Activated CD8-positive, alpha-beta T cell treated with anti-CD3 and anti-CD28 coated beads for 36 hours (primary cell): ENCODE measurements around the gene DDX47. TPM values are rescaled to one million over a fixed set of nuclear protein-coding genes. Genes with fewer than 3 reads are reported as not detected.
A peak's percentile ranks its signal among the peaks of the same experiment; 100 is the strongest.
"Not testable (repeated sequence)": the region's sequence is repeated elsewhere in the genome, so short reads cannot be mapped to it uniquely, and the experiment has no call there.

ENCODE experiments used
- ATAC-seq: fragments of 200-7000 bp; cut with Tn5 transposase; one replicate; pipeline ENCODE4 v1.10.0; 2021; ENCODE audit warnings: mild to moderate bottlenecking, moderate library complexity
- CTCF ChIA-PET: fragments of 350-600 bp; sonication (Branson Sonifier 250); formaldehyde crosslinking; loops from one replicate; lab custom pipeline; 2021; ENCODE audit warnings: antibody characterized with exemption; lab: Charles Lee
- POLR2A ChIA-PET: fragments of 350-600 bp; sonication (Branson Sonifier 250); formaldehyde crosslinking; loops from one replicate; lab custom pipeline; 2021; ENCODE audit warnings: antibody characterized with exemption; lab: Charles Lee
- DNase-seq: peaks from one replicate; pipeline ENCODE4 v3.0.0-alpha.2; 2020
- H3K27ac Mint-ChIP-seq: one replicate; pipeline ENCODE4 v1.8.0; 2021; ENCODE audit warnings: mild to moderate bottlenecking, mixed read lengths
- H3K27me3 Mint-ChIP-seq: one replicate; pipeline ENCODE4 v1.8.0; 2021; ENCODE audit warnings: mixed read lengths
- H3K36me3 Mint-ChIP-seq: one replicate; pipeline ENCODE4 v1.8.0; 2021; ENCODE audit warnings: low read depth, mixed read lengths
- H3K4me1 Mint-ChIP-seq: one replicate; pipeline ENCODE4 v1.8.0; 2021; ENCODE audit warnings: low read depth, mixed read lengths
- H3K4me3 Mint-ChIP-seq: one replicate; pipeline ENCODE4 v1.8.0; 2021; ENCODE audit warnings: mild to moderate bottlenecking, moderate library complexity, mixed read lengths
- H3K9me3 Mint-ChIP-seq: one replicate; pipeline ENCODE4 v1.8.0; 2021; ENCODE audit warnings: mixed read lengths
- intact Hi-C: fragments of 100-400 bp; cut with micrococcal nuclease; formaldehyde crosslinking; loops from one replicate; pipeline ENCODE4 v1.10.0; 2022
- total RNA-seq, 2 experiments: library from RNA; stranded (reverse); gene quantifications; one replicate each; pipeline ENCODE4 v1.2.3, GENCODE V29; 2021
- TF ChIP-seq, protein P1 (sequence below): fragments of 200-600 bp; IDR thresholded peaks from one replicate; pipeline ENCODE4 v1.8.0; 2022; ENCODE audit warnings: antibody characterized with exemption, mild to moderate bottlenecking

Gene DDX47
- total RNA-seq, 2 experiments from 2014 or later: 86.0 to 96.9 TPM

DNA sequence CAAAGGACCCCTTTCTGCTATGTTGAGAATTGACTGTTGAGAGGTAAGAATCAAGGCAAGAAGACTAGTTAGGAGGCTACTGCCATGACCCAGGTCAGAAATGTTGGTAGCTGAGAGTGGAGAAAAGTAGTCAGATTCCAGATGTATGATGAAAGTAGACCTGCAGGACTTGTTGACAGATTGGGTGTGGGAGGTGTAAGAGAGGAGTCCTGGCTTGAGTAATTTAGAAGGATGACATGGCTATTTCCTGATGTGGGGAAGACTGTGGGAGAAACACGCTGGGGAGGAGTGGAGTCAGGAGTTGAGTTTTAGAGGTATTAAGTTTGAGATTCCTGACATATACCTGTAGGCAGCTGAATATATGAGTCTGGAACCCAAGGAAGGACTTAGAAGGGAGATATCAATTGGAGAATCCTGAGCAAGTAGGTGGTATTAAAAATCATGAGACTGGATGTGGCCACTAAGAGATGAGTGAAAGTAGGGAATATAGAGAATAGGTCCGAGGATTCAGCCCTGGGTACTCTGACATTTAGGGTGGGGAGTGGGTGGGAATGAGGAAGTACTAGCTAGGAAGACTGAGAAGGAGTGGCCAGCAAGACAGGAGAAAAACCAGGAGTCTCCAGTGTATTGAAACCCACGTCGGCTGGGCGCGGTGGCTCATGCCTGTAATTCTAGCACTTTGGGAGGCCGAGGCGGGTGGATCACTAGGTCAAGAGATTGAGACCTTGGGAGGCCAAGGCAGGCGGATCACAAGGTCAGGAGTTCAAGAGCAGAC is 12.6 kb upstream of the DDX47 start:
- ATAC-seq (no peak), DNase-seq (no peak)
- Mint-ChIP-seq H3K27me3 (no peaks in the 10 kb centered on the region), H3K9me3 (no peaks in the 10 kb centered on the region), H3K4me3 (no peak overlapping the region), H3K4me1 (peaks cover 30% of the 10 kb centered on the region), H3K27ac (no peak overlapping the region), H3K36me3 (no peaks in the 10 kb centered on the region)
- TF ChIP-seq, protein P1, sequence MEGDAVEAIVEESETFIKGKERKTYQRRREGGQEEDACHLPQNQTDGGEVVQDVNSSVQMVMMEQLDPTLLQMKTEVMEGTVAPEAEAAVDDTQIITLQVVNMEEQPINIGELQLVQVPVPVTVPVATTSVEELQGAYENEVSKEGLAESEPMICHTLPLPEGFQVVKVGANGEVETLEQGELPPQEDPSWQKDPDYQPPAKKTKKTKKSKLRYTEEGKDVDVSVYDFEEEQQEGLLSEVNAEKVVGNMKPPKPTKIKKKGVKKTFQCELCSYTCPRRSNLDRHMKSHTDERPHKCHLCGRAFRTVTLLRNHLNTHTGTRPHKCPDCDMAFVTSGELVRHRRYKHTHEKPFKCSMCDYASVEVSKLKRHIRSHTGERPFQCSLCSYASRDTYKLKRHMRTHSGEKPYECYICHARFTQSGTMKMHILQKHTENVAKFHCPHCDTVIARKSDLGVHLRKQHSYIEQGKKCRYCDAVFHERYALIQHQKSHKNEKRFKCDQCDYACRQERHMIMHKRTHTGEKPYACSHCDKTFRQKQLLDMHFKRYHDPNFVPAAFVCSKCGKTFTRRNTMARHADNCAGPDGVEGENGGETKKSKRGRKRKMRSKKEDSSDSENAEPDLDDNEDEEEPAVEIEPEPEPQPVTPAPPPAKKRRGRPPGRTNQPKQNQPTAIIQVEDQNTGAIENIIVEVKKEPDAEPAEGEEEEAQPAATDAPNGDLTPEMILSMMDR: no peak
- ChIA-PET POLR2A (interaction anchor here (1.0 kb wide), 1 partner anchor 23 kb away, joined by 5 read pairs; no protein-coding TSS in a partner anchor), CTCF (interaction anchor here (11.5 kb wide), 1 partner anchor 13 kb away, joined by 108 read pairs; the partner anchor contains the start of gene APOLD1)
- intact Hi-C loops: no loop called here

DNA sequence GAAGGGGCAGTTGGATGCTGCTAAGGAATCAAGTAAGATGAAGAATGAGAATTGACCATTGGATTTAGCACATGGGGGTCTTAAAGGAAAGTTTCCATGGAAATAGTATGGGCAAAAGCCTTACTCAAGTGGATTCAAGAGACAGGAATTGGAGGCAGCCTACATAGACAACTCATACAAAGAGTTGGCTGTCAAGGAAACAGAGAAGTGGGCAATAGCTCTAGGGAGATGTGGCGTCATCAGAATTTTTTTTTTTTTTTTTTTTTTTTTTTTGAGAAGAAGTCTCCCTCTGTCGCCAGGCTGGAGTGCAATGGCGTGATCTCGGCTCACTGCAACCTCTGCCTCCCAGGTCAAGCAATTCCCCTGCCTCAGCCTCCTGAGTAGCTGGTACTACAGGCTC is 11.5 kb upstream of the DDX47 start:
- H3K36me3 Mint-ChIP-seq, H3K9me3 Mint-ChIP-seq, H3K27me3 Mint-ChIP-seq, ATAC-seq, H3K27ac Mint-ChIP-seq, intact Hi-C loops, H3K4me3 Mint-ChIP-seq, POLR2A ChIA-PET, DNase-seq: not testable (repeated sequence)
- CTCF ChIA-PET: interaction anchor here (11.5 kb wide), 1 partner anchor 14 kb away, joined by 108 read pairs; the partner anchor contains the start of gene APOLD1
- peaks cover 37% of the 10 kb centered on the region for H3K4me1 Mint-ChIP-seq

GRCh38 chr12:12803186-12803585 is 10.0 kb upstream of the DDX47 start:
- H3K36me3 Mint-ChIP-seq: no peaks in the 10 kb centered on the region
- peak; percentile 62 for DNase-seq
- no peaks in the 10 kb centered on the region for H3K9me3 Mint-ChIP-seq
- H3K27me3 Mint-ChIP-seq: no peaks in the 10 kb centered on the region
- H3K4me1 Mint-ChIP-seq: peaks cover 50% of the 10 kb centered on the region
- peak; percentile 68 for ATAC-seq
- ChIA-PET POLR2A (interaction anchor here (0.6 to 1.3 kb wide), 3 partner anchors 10 to 33 kb away, joined by 3 to 5 read pairs (median 3); no protein-coding TSS in a partner anchor), CTCF (interaction anchor here (1.1 to 11.5 kb wide), 4 partner anchors 9 to 89 kb away, joined by 3 to 108 read pairs (median 4); partner anchors contain the start of gene APOLD1)
- no peak overlapping the region for H3K4me3 Mint-ChIP-seq
- TF ChIP-seq, protein P1: no peak
- intact Hi-C loops: no loop called here
- H3K27ac Mint-ChIP-seq: peak overlapping the region; percentile 69

GRCh38 chr12:12804011-12804410 is 9.1 kb upstream of the DDX47 start:
- intact Hi-C loops: no loop called here
- CTCF ChIA-PET: interaction anchor here (1.8 to 11.5 kb wide), 2 partner anchors 12 to 17 kb away, joined by 5 to 108 read pairs; partner anchors contain the start of gene APOLD1
- no peaks in the 10 kb centered on the region for H3K36me3 Mint-ChIP-seq
- peak overlapping the region; percentile 69 for H3K27ac Mint-ChIP-seq
- no peaks in the 10 kb centered on the region for H3K9me3 Mint-ChIP-seq
- TF ChIP-seq, protein P1: no peak
- peaks cover 56% of the 10 kb centered on the region for H3K4me1 Mint-ChIP-seq
- ATAC-seq: peak; percentile 26
- H3K27me3 Mint-ChIP-seq: no peaks in the 10 kb centered on the region
- no peak overlapping the region for H3K4me3 Mint-ChIP-seq
- POLR2A ChIA-PET: interaction anchor here (0.9 to 1.3 kb wide), 3 partner anchors 9 to 16 kb away, joined by 3 to 5 read pairs (median 3); no protein-coding TSS in a partner anchor
- DNase-seq: peak; percentile 37

- ChIA-PET CTCF (interaction anchor here (1.8 to 11.5 kb wide), 2 partner anchors 12 to 17 kb away, joined by 5 to 108 read pairs; partner anchors contain the start of gene APOLD1), POLR2A (interaction anchor here (0.9 to 1.3 kb wide), 3 partner anchors 9 to 17 kb away, joined by 3 to 5 read pairs (median 3); no protein-coding TSS in a partner anchor)
- intact Hi-C loops: no loop called here
- H3K27ac Mint-ChIP-seq: peak overlapping the region; percentile 69
- H3K9me3 Mint-ChIP-seq: no peaks in the 10 kb centered on the region
- TF ChIP-seq, protein P1: no peak
- peaks cover 60% of the 10 kb centered on the region for H3K4me1 Mint-ChIP-seq
- H3K4me3 Mint-ChIP-seq: no peak overlapping the region
- ATAC-seq (no peak), DNase-seq (no peak)
- no peaks in the 10 kb centered on the region for H3K27me3 Mint-ChIP-seq
- H3K36me3 Mint-ChIP-seq: no peaks in the 10 kb centered on the region
These were observed 8.7 kb upstream of the DDX47 start for GRCh38 chr12:12804432-12804886.
